K562 (cell line): ENCODE results near the gene OPCML. TPM values are rescaled to one million over a fixed set of nuclear protein-coding genes. Genes with fewer than 3 reads are reported as not detected.

ENCODE experiments used
- ATAC-seq: fragments of 200-7000 bp; cut with Tn5 transposase; 3 replicates; pipeline ENCODE4 v1.9.1; 2020; ENCODE audit warnings: moderate library complexity
- BruUV-seq: library from RNA; stranded (reverse); fragments of 400-500 nt; replicated peaks from 2 replicates; lab custom pipeline; 2021; lab: Mats Ljungman, UMichigan
- CTCF ChIA-PET: fragments of 300-600 bp; formaldehyde crosslinking; extraction: SDS; loops from one replicate; lab custom pipeline; 2021; ENCODE audit warnings: low intra/inter-chr PET ratio; lab: Yijun Ruan, JAX
- POLR2A ChIA-PET: fragments of 300-600, 350-650 bp; sonication (Branson Sonifier 250); formaldehyde crosslinking; extraction: SDS; loops from one replicate; lab custom pipeline; 2021; ENCODE audit warnings: antibody characterized with exemption, inconsistent platforms; lab: Yijun Ruan, JAX
- DNase-seq, 4 experiments: peaks; one replicate each; pipeline versions ENCODE4 v3.0.0 to v3.0.0-alpha.2; 2011 to 2018; ENCODE audit warnings: low spot score in 3 of 4, mixed read lengths in 3 of 4; ENCODE audit errors: extremely low read depth in 1 of 4
- FAIRE-seq: peaks from 2 replicates; lab custom pipeline; 2011; peaks lifted over from hg19 to GRCh38; lab: Jason Lieb, UNC
- H2AFZ ChIP-seq: 2 replicates; pipeline ENCODE4 v1.6.0; 2011; ENCODE audit warnings: low read depth, low read length, control low read depth, inconsistent platforms
- H3K27ac ChIP-seq: fragments of 200-600 bp; 3 replicates; pipeline ENCODE4 v1.8.0; 2011; ENCODE audit warnings: low read depth, mild to moderate bottlenecking, control low read depth, inconsistent platforms, low read length, moderate library complexity, mixed read lengths; ENCODE audit errors: extremely low read depth
- H3K27me3 ChIP-seq, 2 experiments: fragments of 300-600 bp in 1 of 2; 2 replicates in 1 of 2; 3 replicates in 1 of 2; pipeline versions ENCODE4 v1.6.0 to v1.8.0; 2011; ENCODE audit warnings: inconsistent platforms in 2 of 2, low read length in 2 of 2, mild to moderate bottlenecking in 1 of 2, mixed read lengths in 1 of 2, moderate library complexity in 1 of 2; ENCODE audit not compliant: control insufficient read depth in 2 of 2, insufficient read depth in 2 of 2
- H3K36me3 ChIP-seq: fragments of 300-600 bp; 3 replicates; pipeline ENCODE4 v1.8.0; 2011; ENCODE audit warnings: mild to moderate bottlenecking, low read length, inconsistent platforms; ENCODE audit not compliant: control insufficient read depth, insufficient read depth
- H3K4me1 ChIP-seq, 2 experiments: fragments of 200-600 bp in 1 of 2; replicated peaks in 1 of 2; 2 replicates in 1 of 2; 3 replicates in 1 of 2; pipeline versions ENCODE4 v1.5.1 to v1.8.0; 2011; ENCODE audit warnings: inconsistent platforms in 2 of 2, low read length in 2 of 2, mild to moderate bottlenecking in 1 of 2, mixed read lengths in 1 of 2, moderate library complexity in 1 of 2; ENCODE audit not compliant: control insufficient read depth in 2 of 2, insufficient read depth in 2 of 2
- H3K4me2 ChIP-seq: 2 replicates; pipeline ENCODE4 v1.6.1; 2011; ENCODE audit warnings: low read length, control low read depth, inconsistent platforms, mixed read lengths; ENCODE audit not compliant: insufficient read depth
- H3K4me3 ChIP-seq: fragments of 200-600 bp; sonication (generic), shearing (Covaris generic); 2 replicates; pipeline ENCODE4 v1.5.1; 2016; ENCODE audit warnings: control low read depth, inconsistent platforms
- H3K79me2 ChIP-seq: fragments of 200-600 bp; 3 replicates; pipeline ENCODE4 v1.8.0; 2011; ENCODE audit warnings: low read length, inconsistent platforms; ENCODE audit not compliant: control insufficient read depth, insufficient read depth
- H3K9ac ChIP-seq, 2 experiments: 2 replicates each; pipeline versions ENCODE4 v1.6.0 to v1.6.1; 2011; ENCODE audit warnings: low read depth in 2 of 2, low read length in 2 of 2, control low read depth in 1 of 2, inconsistent platforms in 1 of 2, mild to moderate bottlenecking in 1 of 2, mixed read lengths in 1 of 2; ENCODE audit not compliant: insufficient read depth in 1 of 2
- H3K9me1 ChIP-seq: one replicate; pipeline ENCODE4 v1.6.0; 2011; ENCODE audit warnings: inconsistent platforms, mild to moderate bottlenecking, low read length, moderate library complexity; ENCODE audit not compliant: control insufficient read depth, insufficient read depth
- H3K9me3 ChIP-seq: replicated peaks from 2 replicates; pipeline ENCODE4 v1.5.1; 2011; ENCODE audit warnings: low read depth, low read length, inconsistent platforms; ENCODE audit not compliant: control insufficient read depth, insufficient read depth
- H4K20me1 ChIP-seq: replicated peaks from 2 replicates; pipeline ENCODE4 v1.6.1; 2011; ENCODE audit warnings: low read length, inconsistent platforms, mixed read lengths; ENCODE audit not compliant: control insufficient read depth, insufficient read depth
- BRCA1 ChIP-seq, 2 experiments: fragments of 450-650 bp in 1 of 2; sonication (generic) in 1 of 2; formaldehyde crosslinking in 1 of 2; IDR thresholded peaks; 2 replicates each; pipeline versions ENCODE4 v1.5.0 to v1.6.1; 2017 to 2020; ENCODE audit warnings: mild to moderate bottlenecking in 1 of 2, missing genetic modification reagents in 1 of 2
- HNRNPH1 ChIP-seq: fragments of 200-400 bp; formaldehyde crosslinking; optimal IDR thresholded peaks from 2 replicates; pipeline ENCODE3; 2017; ENCODE audit warnings: low read depth, mild to moderate bottlenecking, low read length, moderate library complexity
- HOMEZ ChIP-seq: fragments of 250-450 bp; sonication (Bioruptor Pico); IDR thresholded peaks from 2 replicates; pipeline ENCODE4 v1.4.0; 2020; ENCODE audit warnings: mild to moderate bottlenecking, moderate library complexity
- KLF10 ChIP-seq: fragments of 250-450 bp; sonication (Bioruptor Pico); IDR thresholded peaks from 2 replicates; pipeline ENCODE4 v1.6.1; 2021; ENCODE audit warnings: matching md5 sums
- MEF2D ChIP-seq: conservative IDR thresholded peaks from 2 replicates; pipeline ENCODE4 v1.6.1; 2016; ENCODE audit warnings: low read depth, missing genetic modification characterization, missing compliant biosample characterization
- NFIX ChIP-seq: fragments of 250-450 bp; sonication (Bioruptor Pico); IDR thresholded peaks from 2 replicates; pipeline ENCODE4 v1.4.0; 2020; ENCODE audit warnings: low read depth, mild to moderate bottlenecking, moderate library complexity
- NUFIP1 ChIP-seq: fragments of 450-650 bp; IDR thresholded peaks from 2 replicates; pipeline ENCODE4 v1.6.1; 2018; ENCODE audit not compliant: partially characterized antibody
- SLC30A9 ChIP-seq: fragments of 250-450 bp; sonication (Bioruptor Pico); IDR thresholded peaks from 2 replicates; pipeline ENCODE4 v1.8.0; 2022; ENCODE audit warnings: mild to moderate bottlenecking, moderate library complexity
- TAF15 ChIP-seq: fragments of 200-400 bp; formaldehyde crosslinking; IDR thresholded peaks from 2 replicates; pipeline ENCODE4 v1.6.1; 2017; ENCODE audit warnings: mild to moderate bottlenecking, low read depth, low read length, moderate library complexity
- ZNF609 ChIP-seq: sonication (generic); formaldehyde crosslinking; IDR thresholded peaks from 2 replicates; pipeline ENCODE4 v1.8.1; 2023; ENCODE audit warnings: missing genetic modification reagents, mild to moderate bottlenecking, borderline replicate concordance
- ZSCAN29 ChIP-seq: fragments of 450-650 bp; IDR thresholded peaks from 2 replicates; pipeline ENCODE4 v1.6.1; 2017
- WGBS: fragments of 100-300 bp; shearing (Covaris generic); methylation state at CpG from one replicate; pipeline ENCODE4 v1.1.6; 2016; ENCODE audit warnings: low coverage, mixed read lengths; ENCODE audit not compliant: insufficient coverage; ENCODE audit errors: missing lambda C conversion rate; 5-methylcytosine and 5-hydroxymethylcytosine counted together
- in situ Hi-C: fragments of 300-500 bp; cut with MboI; formaldehyde crosslinking; loops from 4 replicates; pipeline ENCODE4 v1.15.0; 2018; ENCODE audit warnings: inconsistent platforms, mixed read lengths
- intact Hi-C: fragments of 100-400 bp; cut with micrococcal nuclease; formaldehyde crosslinking; loops from 2 replicates; pipeline ENCODE4 v1.14.2; 2022
- polyA plus RNA-seq, 8 experiments: library from polyadenylated mRNA; depleted of rRNA in 4 of 8; stranded (reverse) in 5 of 8; unstranded in 3 of 8; fragments of >200 nt; fragmentation: Nextera tagmentation in 2 of 8; fragmentation: Illumina TruSeq in 1 of 8; extraction: Ambion mirVana in 2 of 8; extraction: Trizol in 1 of 8; gene quantifications; 2 replicates each; pipeline versions ENCODE4 v1.2.1 to v1.2.3, GENCODE V29; 2011 to 2014; ENCODE audit warnings: inconsistent platforms in 1 of 8, missing spikeins in 1 of 8
- total RNA-seq, 7 experiments: library from RNA; depleted of rRNA in 6 of 7; stranded (reverse); fragments of >200 nt in 6 of 7; fragmentation: Illumina TruSeq in 2 of 7; extraction: Trizol in 2 of 7; gene quantifications; 2 replicates each; pipeline versions ENCODE4 v1.2.1 to v1.2.3, GENCODE V29; 2011 to 2021; ENCODE audit warnings: low replicate concordance in 1 of 7

Gene OPCML
- total and polyA plus RNA-seq, 9 of the 15 experiments (the other 6 are each of a cell fraction or from before 2014, with no cell fraction given) = not detected

- H3K36me3 ChIP-seq = no peaks in the 10 kb centered on the region
- H3K9ac ChIP-seq = no peak overlapping the region
- 0% methylated on average over 5 of the region's 5 CpGs for WGBS
- ChIA-PET POLR2A (no interaction called here), CTCF (no interaction called here)
- no peaks in the 10 kb centered on the region for H3K79me2 ChIP-seq
- no peak overlapping the region for H3K4me3 ChIP-seq
- H3K9me3 ChIP-seq = 0 out of 2 replicates have a peak, but pooled peaks cover 2% of the 10 kb centered on the region
- no peak for DNase-seq
- FAIRE-seq = no peak
- in situ Hi-C loops = no loop called here
- no TSS peak for BruUV-seq
- TF ChIP-seq MEF2D (tag) = no peak
- no peak for TF ChIP-seq ZSCAN29
- H3K9me1 ChIP-seq = no peaks in the 10 kb centered on the region
- H3K27me3 ChIP-seq = no peaks in the 10 kb centered on the region
- no peak for ATAC-seq
- no peak overlapping the region for H3K27ac ChIP-seq
- intact Hi-C loops = no loop called here
- H4K20me1 ChIP-seq = no peaks in the 10 kb centered on the region
- H3K4me2 ChIP-seq = no peak overlapping the region
- no peak overlapping the region for H2AFZ ChIP-seq
- H3K4me1 ChIP-seq = no peaks in the 10 kb centered on the region
Measured at GRCh38 chr11:132784441-132784840, 747.9 kb downstream of the OPCML start.

GRCh38 chr11:132782102-132782501, 750.2 kb downstream of the OPCML start:
- H3K79me2 ChIP-seq = no peaks in the 10 kb centered on the region
- no peak overlapping the region for H3K4me2 ChIP-seq
- H3K4me3 ChIP-seq = no peak overlapping the region
- FAIRE-seq (no peak), ATAC-seq (no peak), DNase-seq (no peak)
- WGBS = 5% methylated on average over 6 of the region's 6 CpGs
- in situ Hi-C loops = no loop called here
- H3K9me1 ChIP-seq = no peaks in the 10 kb centered on the region
- H3K27ac ChIP-seq = no peak overlapping the region
- no peak overlapping the region for H3K9ac ChIP-seq
- no peaks in the 10 kb centered on the region for H3K36me3 ChIP-seq
- 0 out of 2 replicates have a peak, but pooled peaks cover 2% of the 10 kb centered on the region for H3K9me3 ChIP-seq
- no peaks in the 10 kb centered on the region for H3K27me3 ChIP-seq
- no peaks in the 10 kb centered on the region for H4K20me1 ChIP-seq
- H3K4me1 ChIP-seq = no peaks in the 10 kb centered on the region
- ChIA-PET CTCF (no interaction called here), POLR2A (no interaction called here)
- intact Hi-C loops = no loop called here
- BruUV-seq = no TSS peak
- H2AFZ ChIP-seq = no peak overlapping the region
- no peak for TF ChIP-seq BRCA1 (IDR thresholded peaks at IDR 0.05)
- no peak for TF ChIP-seq BRCA1 (CRISPR knock-in tag; IDR thresholded peaks at IDR 0.05)
- no peak for TF ChIP-seq NUFIP1
- no peak for TF ChIP-seq NFIX (CRISPR knock-in tag)
- no peak for TF ChIP-seq HNRNPH1
- no peak for TF ChIP-seq TAF15
- TF ChIP-seq SLC30A9 (CRISPR knock-in tag) = no peak
- TF ChIP-seq HOMEZ (CRISPR knock-in tag) = no peak
- TF ChIP-seq KLF10 (CRISPR knock-in tag) = no peak
- no peak for TF ChIP-seq ZNF609 (CRISPR knock-in tag)
